T-helper 1 cell treated with Interleukin-12 subunit alpha and Interleukin-12 subunit beta and Interleukin-4 antibody, amounts not matched to agents 30 μg/mL and 1 μg/mL, for 36 hours (primary cell): Measurements from ENCODE around the gene VAV2.

ENCODE experiments used
- H3K27ac Mint-ChIP-seq: one replicate; pipeline ENCODE4 v1.8.0; 2021; ENCODE audit warnings: mild to moderate bottlenecking, mixed read lengths
- H3K27me3 Mint-ChIP-seq: one replicate; pipeline ENCODE4 v1.8.0; 2021; ENCODE audit warnings: low read depth, mixed read lengths
- H3K36me3 Mint-ChIP-seq: one replicate; pipeline ENCODE4 v1.8.0; 2021; ENCODE audit warnings: low read depth, mixed read lengths
- H3K4me1 Mint-ChIP-seq: one replicate; pipeline ENCODE4 v1.8.0; 2021; ENCODE audit warnings: low read depth, mixed read lengths
- H3K4me3 Mint-ChIP-seq: one replicate; pipeline ENCODE4 v1.8.0; 2021; ENCODE audit warnings: mild to moderate bottlenecking, moderate library complexity, mixed read lengths
- H3K9me3 Mint-ChIP-seq: one replicate; pipeline ENCODE4 v1.8.0; 2021; ENCODE audit warnings: mixed read lengths

Gene VAV2

DNA sequence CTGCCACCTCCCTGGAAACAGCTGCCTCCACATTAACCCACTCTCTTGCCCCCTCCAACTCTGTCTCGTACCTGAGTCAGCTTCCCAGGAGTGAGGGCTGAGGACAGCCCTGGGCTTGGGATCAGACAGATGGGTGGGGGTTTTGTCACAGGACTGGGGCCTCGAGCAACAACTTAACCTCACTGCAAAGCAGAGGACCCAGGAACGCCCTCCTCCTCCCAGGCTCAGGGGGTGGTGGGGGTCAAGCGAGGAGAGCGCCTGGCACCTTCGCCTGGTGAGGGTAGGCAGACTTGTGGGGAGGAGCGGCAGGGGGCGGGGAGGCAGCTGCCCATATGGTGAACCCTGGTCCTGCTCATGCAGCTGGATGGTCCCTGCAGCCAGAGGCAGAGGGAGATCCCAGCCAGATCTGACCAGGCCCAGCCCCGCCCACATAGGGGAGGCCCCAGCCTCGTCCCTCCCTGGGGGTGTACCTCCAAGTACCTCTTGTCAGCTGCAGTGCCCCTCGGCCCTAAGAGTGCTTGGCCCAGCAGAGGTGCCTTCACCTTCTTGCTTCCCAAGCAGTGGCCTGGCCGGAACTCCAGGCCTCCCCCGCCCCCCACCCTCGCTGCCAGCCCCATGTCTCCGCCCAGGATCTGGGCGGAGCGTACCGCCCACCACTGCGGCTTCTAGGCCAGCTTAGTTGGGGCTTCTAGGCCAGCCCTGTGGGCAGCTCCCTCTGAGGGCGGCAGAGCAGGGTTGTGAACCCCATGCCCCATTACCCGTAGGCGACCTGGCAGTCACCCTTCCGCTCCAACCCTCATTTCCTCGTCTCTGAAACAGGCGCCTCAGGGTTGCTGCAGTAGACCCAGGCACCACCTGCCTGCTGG, 254.1 kb downstream of the VAV2 start, which contains the start of gene SARDH:
Gene SARDH, minus strand, starts transcription at position 579 of the 866 bp plus-strand sequence. CDS start 4,179 bp downstream, outside the sequence.
- Mint-ChIP-seq H3K9me3 (no peaks in the 10 kb centered on the region), H3K27me3 (no peaks in the 10 kb centered on the region), H3K4me1 (no peaks in the 10 kb centered on the region), H3K27ac (no peak within 1 kb of the TSS), H3K36me3 (no peaks in the 10 kb centered on the region), H3K4me3 (no peak within 1 kb of the TSS)

DNA sequence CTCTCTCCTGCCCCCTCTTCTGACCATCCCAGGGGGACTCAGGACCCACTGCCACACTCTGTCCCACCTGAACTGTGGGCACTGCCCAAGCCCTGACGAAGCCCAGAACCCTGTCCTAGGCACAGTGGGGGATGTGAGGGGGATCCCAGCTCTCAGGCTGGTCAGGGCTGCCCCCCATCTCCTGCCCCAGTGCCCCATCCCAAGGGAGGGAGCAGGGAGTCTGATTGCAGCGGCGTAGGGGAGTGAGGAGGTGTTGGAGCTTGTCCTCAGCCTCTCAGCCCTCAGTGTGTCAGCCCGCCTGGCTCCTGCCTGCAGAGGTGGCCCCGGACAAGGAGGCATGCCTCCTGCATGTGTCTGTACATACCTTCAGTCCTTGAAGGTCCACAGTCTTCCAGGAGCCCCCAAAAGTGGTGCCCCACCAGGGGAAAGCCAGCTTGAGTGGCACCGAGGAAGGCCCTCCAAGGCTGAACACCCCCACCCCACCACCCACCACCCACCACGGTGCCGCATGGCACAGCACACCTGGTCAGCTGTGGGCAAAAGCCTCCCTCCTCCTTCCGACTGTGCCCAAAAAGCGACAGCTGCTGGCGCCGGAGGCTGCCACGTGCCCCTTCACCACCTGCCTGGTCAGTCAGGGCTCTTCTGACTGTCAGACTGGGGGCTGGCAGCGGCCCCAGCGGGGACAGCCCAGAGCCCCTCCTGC, 254.9 kb downstream of the VAV2 start:
- H3K36me3 Mint-ChIP-seq = no peaks in the 10 kb centered on the region
- no peak overlapping the region for H3K4me3 Mint-ChIP-seq
- no peaks in the 10 kb centered on the region for H3K27me3 Mint-ChIP-seq
- no peaks in the 10 kb centered on the region for H3K9me3 Mint-ChIP-seq
- no peaks in the 10 kb centered on the region for H3K4me1 Mint-ChIP-seq
- no peak overlapping the region for H3K27ac Mint-ChIP-seq

DNA sequence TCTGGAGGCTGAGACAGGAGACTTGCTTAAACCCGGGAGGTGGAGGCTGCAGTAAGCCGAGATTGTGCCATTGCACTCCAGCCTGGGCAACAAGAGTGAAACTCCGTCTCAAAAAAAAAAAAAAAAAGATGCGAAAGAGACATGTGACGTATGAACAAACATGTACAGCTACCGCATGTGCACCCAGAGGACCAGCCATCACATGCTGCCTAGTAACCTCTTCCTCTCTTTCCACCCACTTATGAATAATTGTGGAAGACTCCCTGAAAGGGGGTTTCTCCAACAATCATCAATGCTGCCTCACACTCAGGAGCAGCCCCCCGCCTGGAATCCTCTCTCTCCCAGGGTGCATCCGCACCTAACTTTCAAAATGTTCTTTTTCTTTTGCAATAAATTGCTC, 256.2 kb downstream of the VAV2 start:
- H3K9me3 Mint-ChIP-seq = no peaks in the 10 kb centered on the region
- no peaks in the 10 kb centered on the region for H3K4me1 Mint-ChIP-seq
- no peak overlapping the region for H3K27ac Mint-ChIP-seq
- no peaks in the 10 kb centered on the region for H3K27me3 Mint-ChIP-seq
- no peak overlapping the region for H3K4me3 Mint-ChIP-seq
- no peaks in the 10 kb centered on the region for H3K36me3 Mint-ChIP-seq

DNA sequence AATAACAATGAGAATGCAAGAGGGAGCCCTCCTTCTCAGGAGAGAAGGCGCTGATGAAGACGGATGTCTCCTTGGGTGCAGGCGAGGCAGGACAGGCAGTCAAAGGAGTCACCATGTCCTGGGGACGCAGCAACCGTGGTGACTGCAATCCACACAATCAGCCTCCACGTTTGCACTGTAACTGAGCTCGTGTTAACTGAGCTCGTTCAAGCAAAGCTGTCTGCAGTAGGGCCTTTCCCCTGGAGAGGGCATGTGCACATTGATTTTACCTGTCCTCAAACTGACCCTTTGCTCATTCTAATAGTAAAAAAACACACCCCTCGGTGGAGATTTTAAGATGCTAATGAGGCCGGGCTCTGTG, 256.7 kb downstream of the VAV2 start:
- Mint-ChIP-seq H3K27me3 (no peaks in the 10 kb centered on the region), H3K27ac (no peak overlapping the region), H3K4me3 (no peak overlapping the region), H3K36me3 (no peaks in the 10 kb centered on the region), H3K9me3 (no peaks in the 10 kb centered on the region), H3K4me1 (no peaks in the 10 kb centered on the region)

DNA sequence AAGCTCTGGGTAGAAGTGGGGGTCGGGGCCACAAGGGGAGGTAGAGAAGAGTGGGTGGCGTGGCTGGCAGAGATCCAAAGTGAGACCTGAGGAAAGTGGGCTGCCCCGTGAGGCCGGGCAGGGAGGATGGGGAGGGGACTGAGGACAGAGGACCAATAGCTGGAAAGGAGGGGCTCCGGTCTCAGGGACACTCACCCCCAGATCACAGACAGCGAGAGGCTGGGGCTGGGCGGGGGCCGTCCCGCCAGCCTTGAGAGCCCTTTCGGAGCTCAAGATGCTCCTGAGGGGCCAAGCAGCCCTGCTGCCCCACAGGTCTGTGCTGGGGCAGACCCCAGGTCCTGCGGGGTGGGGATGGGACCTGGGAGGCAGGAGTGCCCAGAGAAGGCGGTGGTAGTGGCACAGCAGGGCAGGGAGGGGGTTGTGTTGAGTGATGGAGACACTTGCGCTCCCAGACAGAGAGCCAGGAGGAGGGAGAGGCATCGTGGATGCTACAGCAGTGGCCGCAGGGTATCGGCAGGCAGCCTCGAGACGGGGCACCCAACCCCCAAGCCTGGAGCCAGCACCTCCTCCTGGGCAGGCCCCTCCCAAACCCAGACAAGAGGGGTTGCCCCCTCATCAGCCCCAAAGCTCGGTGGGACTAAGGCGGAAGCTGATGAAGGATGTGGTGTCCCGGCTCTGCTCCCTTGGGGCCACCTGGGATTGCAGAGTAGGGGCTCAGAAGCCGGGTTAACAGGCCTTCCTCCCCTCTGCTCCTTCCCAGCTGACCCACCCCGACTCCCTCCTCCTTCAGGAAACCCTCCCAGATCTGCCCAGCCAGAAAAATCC, 257.3 kb downstream of the VAV2 start:
- no peaks in the 10 kb centered on the region for H3K27me3 Mint-ChIP-seq
- no peaks in the 10 kb centered on the region for H3K9me3 Mint-ChIP-seq
- H3K36me3 Mint-ChIP-seq = no peaks in the 10 kb centered on the region
- no peaks in the 10 kb centered on the region for H3K4me1 Mint-ChIP-seq
- H3K4me3 Mint-ChIP-seq = no peak overlapping the region
- H3K27ac Mint-ChIP-seq = no peak overlapping the region

DNA sequence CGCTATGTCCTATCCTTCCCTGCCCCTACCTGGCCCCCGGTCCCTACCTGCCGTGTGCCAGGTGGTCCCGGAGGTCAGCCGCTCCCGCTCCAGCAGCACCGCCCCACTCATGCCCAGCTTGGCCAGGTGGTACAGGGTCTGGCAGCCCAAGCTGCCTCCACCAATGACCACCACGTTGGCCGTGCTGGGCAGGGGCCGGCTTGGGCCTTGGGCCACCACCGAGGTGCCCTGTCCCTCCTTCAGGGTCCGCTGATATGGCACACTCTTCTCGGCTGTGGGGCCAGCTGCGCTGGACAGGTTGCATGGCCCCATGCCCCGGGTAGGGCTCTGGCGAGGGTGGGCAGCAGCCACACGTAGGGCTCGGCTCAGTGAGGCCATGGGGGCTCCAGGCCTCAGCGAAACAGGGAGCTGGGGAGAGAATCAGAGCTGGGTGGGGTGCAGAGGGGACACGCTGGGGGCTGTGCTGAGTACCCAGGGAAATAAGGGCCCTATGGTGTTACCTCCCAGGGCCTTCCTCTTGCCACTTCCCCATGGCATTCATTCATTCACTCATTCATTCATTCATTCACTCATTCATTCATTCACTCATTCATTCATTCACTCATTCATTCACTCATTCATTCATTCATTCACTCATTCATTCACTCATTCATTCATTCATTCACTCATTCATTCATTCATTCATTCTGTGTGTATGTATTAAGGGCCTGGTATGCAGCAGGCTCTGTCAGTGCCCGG, 258.2 kb downstream of the VAV2 start:
- Mint-ChIP-seq H3K4me3 (no peak overlapping the region), H3K9me3 (no peaks in the 10 kb centered on the region), H3K27me3 (no peaks in the 10 kb centered on the region), H3K36me3 (no peaks in the 10 kb centered on the region), H3K4me1 (no peaks in the 10 kb centered on the region), H3K27ac (no peak overlapping the region)

DNA sequence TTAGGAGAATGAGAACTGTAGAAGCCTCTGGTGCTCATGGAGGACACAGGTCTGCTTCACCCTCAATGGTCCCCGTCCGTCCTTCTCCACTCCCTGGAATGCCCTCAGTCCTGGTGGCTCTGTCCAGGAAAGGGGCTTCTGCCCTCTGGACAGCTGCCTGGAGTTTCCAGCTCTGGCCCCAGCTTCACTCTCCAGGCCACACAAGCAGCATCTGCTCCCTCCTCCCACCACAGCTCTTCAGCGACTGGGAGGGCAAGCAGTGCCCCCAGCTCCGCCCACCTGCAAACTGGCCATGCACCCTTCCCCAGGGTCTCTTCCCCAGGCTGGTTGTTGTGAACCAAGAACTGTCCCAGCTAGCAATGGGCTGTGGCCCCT, 258.7 kb downstream of the VAV2 start:
- H3K36me3 Mint-ChIP-seq = no peaks in the 10 kb centered on the region
- no peaks in the 10 kb centered on the region for H3K9me3 Mint-ChIP-seq
- H3K27me3 Mint-ChIP-seq = no peaks in the 10 kb centered on the region
- no peaks in the 10 kb centered on the region for H3K4me1 Mint-ChIP-seq
- no peak overlapping the region for H3K27ac Mint-ChIP-seq
- no peak overlapping the region for H3K4me3 Mint-ChIP-seq

DNA sequence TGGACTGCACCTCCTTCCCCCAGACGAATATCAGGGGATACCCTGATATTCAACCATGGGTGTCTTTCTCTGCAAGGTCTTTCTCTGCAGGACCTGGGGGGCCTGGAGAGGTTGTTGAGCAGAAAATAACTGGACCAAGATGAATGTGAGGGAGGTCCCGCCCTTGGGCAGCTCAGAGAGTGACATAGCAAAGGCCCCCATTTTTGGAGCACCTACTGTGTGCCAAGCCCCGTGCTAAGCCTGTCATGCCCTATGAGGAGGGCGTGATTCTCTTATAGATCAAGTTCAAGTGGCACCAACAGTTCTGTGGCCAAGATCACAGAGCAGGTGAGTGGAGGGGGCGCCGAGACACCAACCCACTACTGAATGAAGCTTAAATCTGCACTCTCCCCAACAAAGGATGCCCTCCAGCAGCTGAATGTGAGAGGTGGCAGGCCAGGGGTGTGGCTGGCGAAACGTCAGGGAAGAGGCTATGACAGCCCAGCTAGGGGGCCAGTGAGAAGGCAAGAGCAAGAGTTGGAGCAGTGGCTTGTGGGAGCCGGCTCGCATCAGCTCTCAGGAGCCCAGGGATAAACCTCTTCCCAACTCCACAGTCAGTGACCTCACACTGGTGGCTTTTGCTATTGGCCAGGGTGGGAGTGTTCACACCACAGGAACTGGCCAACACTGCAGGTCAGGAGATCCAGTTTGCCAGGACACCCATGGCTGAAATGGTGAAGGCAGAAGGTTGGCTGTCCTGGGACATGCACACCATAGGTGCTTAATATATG, 259.3 kb downstream of the VAV2 start:
- Mint-ChIP-seq H3K27ac (no peak overlapping the region), H3K9me3 (no peaks in the 10 kb centered on the region), H3K4me1 (no peaks in the 10 kb centered on the region)

DNA sequence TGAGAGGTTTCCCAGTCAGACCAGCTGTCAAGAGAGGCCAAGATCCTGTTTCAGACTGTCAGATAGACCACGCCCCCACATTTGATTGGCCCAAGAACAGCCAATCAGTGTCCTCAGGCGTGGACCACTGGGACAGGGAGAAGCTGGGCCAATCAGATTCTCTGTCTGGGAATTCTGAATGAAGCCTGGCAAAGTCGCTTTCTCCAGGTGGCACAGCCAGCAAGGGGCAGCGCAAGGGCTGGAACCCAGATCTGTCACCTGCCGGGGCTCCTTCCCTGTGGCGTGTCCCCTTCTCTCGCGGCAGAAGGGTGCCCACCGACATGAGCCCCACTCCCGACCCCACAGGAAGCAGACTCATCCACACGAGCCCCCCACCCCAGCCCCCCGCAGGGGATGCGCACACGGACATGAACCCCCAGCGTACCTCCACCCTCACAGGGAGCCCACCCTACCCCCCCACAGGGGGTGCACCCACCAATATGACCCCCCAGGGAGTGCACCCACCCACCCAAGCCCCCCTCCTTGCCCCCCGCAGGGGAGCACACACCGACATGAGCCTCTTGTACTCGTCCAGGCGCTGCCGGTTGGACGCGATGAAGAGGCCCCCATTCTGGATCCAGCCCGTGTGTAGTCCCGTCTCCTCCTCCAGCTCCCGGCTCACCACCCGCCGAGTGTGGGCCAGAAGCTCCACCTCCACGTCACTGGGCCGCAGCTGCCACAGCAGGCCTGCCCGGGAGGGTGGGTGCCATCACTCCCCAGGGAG, 260.1 kb downstream of the VAV2 start:
- Mint-ChIP-seq H3K27ac (no peak overlapping the region), H3K9me3 (no peaks in the 10 kb centered on the region), H3K36me3 (no peaks in the 10 kb centered on the region), H3K27me3 (no peaks in the 10 kb centered on the region), H3K4me3 (no peak overlapping the region), H3K4me1 (no peaks in the 10 kb centered on the region)

More for the DNA sequence above, 259.3 kb downstream of the VAV2 start:
- no peaks in the 10 kb centered on the region for H3K36me3 Mint-ChIP-seq
- H3K27me3 Mint-ChIP-seq = no peaks in the 10 kb centered on the region
- no peak overlapping the region for H3K4me3 Mint-ChIP-seq

DNA sequence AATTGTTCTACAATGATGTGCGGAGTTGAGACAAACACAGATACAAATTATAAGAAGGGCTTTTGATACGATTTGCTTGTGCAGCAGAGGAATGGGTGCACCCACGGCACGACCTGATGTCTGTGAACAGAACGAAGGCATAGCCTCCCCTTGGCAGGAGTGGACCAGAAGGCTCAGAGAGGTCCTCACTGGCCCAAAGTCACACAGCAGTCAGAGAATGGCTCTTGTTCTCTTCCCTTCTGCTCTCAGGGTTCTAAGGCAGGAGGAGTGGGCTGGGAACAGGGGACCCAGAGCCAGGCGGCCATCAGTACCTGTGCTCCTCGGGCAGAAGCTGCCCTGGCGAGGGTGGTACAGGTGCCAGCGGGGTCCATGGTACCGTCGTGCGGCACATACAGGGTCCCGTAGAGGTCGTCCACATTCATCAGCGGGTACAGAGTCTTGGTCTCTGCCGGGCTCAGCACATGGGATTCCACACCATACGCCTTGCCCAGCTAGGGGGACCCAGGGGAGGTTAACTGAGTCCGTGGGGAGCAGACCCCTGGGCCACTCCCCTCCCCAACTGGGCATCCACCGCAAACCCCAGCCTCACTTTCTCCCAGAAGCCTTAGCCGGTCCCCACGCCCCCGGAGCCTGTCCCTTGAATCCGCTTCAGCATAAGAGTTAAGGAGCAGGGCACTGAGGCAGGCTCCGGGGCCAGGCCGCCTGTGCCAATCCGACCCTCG, 261.0 kb downstream of the VAV2 start:
- H3K27ac Mint-ChIP-seq = no peak overlapping the region
- H3K27me3 Mint-ChIP-seq = no peaks in the 10 kb centered on the region
- no peaks in the 10 kb centered on the region for H3K9me3 Mint-ChIP-seq
- H3K36me3 Mint-ChIP-seq = no peaks in the 10 kb centered on the region
- peaks cover 6% of the 10 kb centered on the region for H3K4me1 Mint-ChIP-seq
- H3K4me3 Mint-ChIP-seq = no peak overlapping the region

DNA sequence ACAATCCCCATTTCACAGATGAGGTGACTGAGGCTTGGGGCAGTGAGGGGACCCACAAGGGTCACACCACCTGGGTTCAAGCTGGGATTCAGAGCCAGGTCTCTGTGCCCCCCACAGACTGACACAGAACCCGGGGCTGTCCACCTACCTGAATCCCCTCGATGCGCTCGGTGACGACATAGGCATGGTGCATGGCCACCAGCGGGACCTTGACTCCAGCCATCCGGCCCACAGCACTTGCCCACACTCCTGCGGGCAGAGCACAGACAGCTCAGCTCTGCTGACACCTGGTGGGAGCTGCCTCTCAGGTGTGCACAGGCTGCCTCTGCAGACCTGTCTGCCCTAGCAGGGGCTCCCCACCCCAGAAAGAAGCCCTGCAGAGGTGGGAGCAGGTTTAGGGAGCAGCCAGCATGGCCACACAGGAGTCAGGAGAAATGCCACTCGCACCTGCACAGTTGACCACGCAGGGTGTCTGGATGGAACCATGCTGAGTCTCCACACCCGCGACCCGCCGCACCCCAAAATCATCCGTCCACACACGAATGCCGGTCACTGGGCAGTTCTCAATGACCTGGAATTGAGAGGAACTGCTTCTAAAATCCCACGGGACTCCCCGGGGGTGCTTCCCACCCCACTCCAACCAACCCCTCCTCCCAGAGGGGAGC, 262.4 kb downstream of the VAV2 start:
- Mint-ChIP-seq H3K4me3 (no peak overlapping the region), H3K36me3 (no peaks in the 10 kb centered on the region), H3K9me3 (no peaks in the 10 kb centered on the region), H3K4me1 (peaks cover 6% of the 10 kb centered on the region), H3K27me3 (no peaks in the 10 kb centered on the region), H3K27ac (no peak overlapping the region)

DNA sequence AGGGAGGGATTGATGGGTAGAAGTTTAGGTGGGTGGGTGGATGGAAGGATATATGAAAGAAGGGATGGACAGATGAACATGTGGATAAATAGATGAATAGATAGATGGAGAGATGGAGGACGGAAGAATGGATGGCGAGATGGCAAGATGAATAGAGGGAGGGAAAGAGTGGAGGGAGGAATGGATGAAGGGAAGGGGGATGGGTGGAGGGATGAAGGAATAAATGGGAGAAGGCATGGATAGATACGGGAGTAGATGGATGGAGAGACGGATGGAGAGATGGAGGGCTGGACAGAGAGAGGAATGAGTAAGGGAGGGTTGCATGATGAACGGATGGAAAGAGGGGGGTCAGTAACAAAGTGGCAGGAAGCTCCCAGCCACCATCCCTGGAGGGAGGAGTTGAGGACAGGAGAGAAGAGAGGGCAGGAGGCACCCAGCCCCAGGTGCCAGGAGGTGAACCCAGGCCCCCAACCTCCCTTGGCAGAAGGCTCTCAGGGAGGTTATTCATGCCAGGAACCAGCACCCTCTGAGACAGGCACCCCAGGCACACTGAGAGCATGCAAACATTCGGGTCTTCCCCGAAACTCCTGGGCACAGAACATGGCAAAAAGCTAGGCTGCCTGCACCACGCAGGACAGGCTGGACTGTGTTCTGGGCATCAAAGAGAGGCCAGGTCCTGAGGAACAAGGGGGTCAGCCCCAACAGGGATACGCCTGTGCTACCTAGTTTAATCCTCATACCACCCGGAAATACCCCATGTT, 263.1 kb downstream of the VAV2 start:
- H3K27ac Mint-ChIP-seq = no peak overlapping the region
- no peaks in the 10 kb centered on the region for H3K36me3 Mint-ChIP-seq
- no peaks in the 10 kb centered on the region for H3K27me3 Mint-ChIP-seq
- peaks cover 6% of the 10 kb centered on the region for H3K4me1 Mint-ChIP-seq
- H3K4me3 Mint-ChIP-seq = no peak overlapping the region
- H3K9me3 Mint-ChIP-seq = no peaks in the 10 kb centered on the region
